22Rv1 (cell line): ENCODE results near the gene ADAMTS16.

Source experiments
- CTCF ChIP-seq: fragments of 450-650 bp; IDR thresholded peaks from 2 replicates; pipeline ENCODE4 v1.5.1; 2017; ENCODE audit warnings: mild to moderate bottlenecking
- ZFX ChIP-seq: fragments of 450-650 bp; IDR thresholded peaks from 2 replicates; pipeline ENCODE4 v1.6.1; 2017; ENCODE audit warnings: antibody characterized with exemption, borderline replicate concordance

GRCh38 chr5:5342784-5343183 is 202.7 kb downstream of the ADAMTS16 start:
- TF ChIP-seq CTCF: no peak
- no peak for TF ChIP-seq ZFX
